Measurements from ENCODE around the gene OR4C3. TPM values are rescaled to one million over a fixed set of nuclear protein-coding genes. Genes with fewer than 3 reads are reported as not detected.

Gene OR4C3
- total and polyA plus RNA-seq, 7 experiments from 2014 or later = not detected

Other genes with a start within 250 kb of the OR4C3 start
- not detected for gene OR4B1, start 108.1 kb upstream of the OR4C3 start, total RNA-seq
- not detected for gene OR4B1, start 108.1 kb upstream of the OR4C3 start, polyA plus RNA-seq
- not detected for gene OR4X2, start 79.8 kb upstream of the OR4C3 start, total RNA-seq
- gene OR4X2, start 79.8 kb upstream of the OR4C3 start, polyA plus RNA-seq = not detected
- gene OR4X1, start 61.1 kb upstream of the OR4C3 start, total RNA-seq = not detected
- gene OR4X1, start 61.1 kb upstream of the OR4C3 start, polyA plus RNA-seq = not detected
- not detected for gene OR4S1, start 18.7 kb upstream of the OR4C3 start, total RNA-seq
- gene OR4S1, start 18.7 kb upstream of the OR4C3 start, polyA plus RNA-seq = not detected
- gene OR4C5, start 41.5 kb downstream of the OR4C3 start, total RNA-seq = not detected
- gene OR4C5, start 41.5 kb downstream of the OR4C3 start, polyA plus RNA-seq = not detected
- not detected for gene OR4A47, start 163.9 kb downstream of the OR4C3 start, total RNA-seq
- not detected for gene OR4A47, start 163.9 kb downstream of the OR4C3 start, polyA plus RNA-seq